Cerebellar cortex (tissue), 1 donor: ENCODE data around the gene HABP4.

Source experiments
- DNase-seq: peaks from one replicate; pipeline ENCODE4 v3.0.0-alpha.2; 2015; ENCODE audit warnings: low spot score

Gene HABP4

GRCh38 chr9:96436063-96436455 is 13.9 kb upstream of the HABP4 start:
- no peak for DNase-seq

GRCh38 chr9:96436456-96437126 is 13.4 kb upstream of the HABP4 start:
- DNase-seq: no peak

- no peak for DNase-seq
These were observed 12.5 kb upstream of the HABP4 start for GRCh38 chr9:96437454-96437853.

GRCh38 chr9:96440671-96441199 is 9.2 kb upstream of the HABP4 start:
- no peak for DNase-seq

GRCh38 chr9:96441798-96442445 is 8.0 kb upstream of the HABP4 start:
- DNase-seq: peak; percentile 36

- no peak for DNase-seq
These were observed 7.5 kb upstream of the HABP4 start for GRCh38 chr9:96442491-96442890.

GRCh38 chr9:96447406-96447805 is 2.6 kb upstream of the HABP4 start:
- no peak for DNase-seq

- DNase-seq: no peak
These were observed 1.3 kb upstream of the HABP4 start for GRCh38 chr9:96448546-96449170.

GRCh38 chr9:96449523-96449844 is 485 bp upstream of the HABP4 start:
- no peak for DNase-seq

- peak; percentile 55 for DNase-seq
These were observed 902 bp downstream of the HABP4 start for GRCh38 chr9:96450613-96451528.

GRCh38 chr9:96453625-96454024 is 3.7 kb downstream of the HABP4 start:
- DNase-seq: peak; percentile 69

- no peak for DNase-seq
These were observed 7.3 kb downstream of the HABP4 start for GRCh38 chr9:96457266-96457665.

- DNase-seq: no peak
These were observed 8.3 kb downstream of the HABP4 start for GRCh38 chr9:96458226-96458625.

- no peak for DNase-seq
These were observed 9.5 kb downstream of the HABP4 start for GRCh38 chr9:96459268-96460007.

GRCh38 chr9:96460470-96460869 is 10.5 kb downstream of the HABP4 start:
- no peak for DNase-seq

- DNase-seq: no peak
These were observed 10.9 kb downstream of the HABP4 start for GRCh38 chr9:96460882-96461281.

GRCh38 chr9:96461336-96461735 is 11.4 kb downstream of the HABP4 start:
- no peak for DNase-seq

GRCh38 chr9:96462541-96462940 is 12.6 kb downstream of the HABP4 start:
- DNase-seq: no peak

- no peak for DNase-seq
These were observed 14.5 kb downstream of the HABP4 start for GRCh38 chr9:96464426-96464825.

- DNase-seq: no peak
These were observed 17.8 kb downstream of the HABP4 start for GRCh38 chr9:96467784-96468183.

GRCh38 chr9:96476013-96476412 is 26.0 kb downstream of the HABP4 start:
- DNase-seq: no peak

GRCh38 chr9:96476591-96476990 is 26.6 kb downstream of the HABP4 start:
- no peak for DNase-seq
